ENCODE results near the gene HOXD9.

The HOXD9 gene

DNA sequence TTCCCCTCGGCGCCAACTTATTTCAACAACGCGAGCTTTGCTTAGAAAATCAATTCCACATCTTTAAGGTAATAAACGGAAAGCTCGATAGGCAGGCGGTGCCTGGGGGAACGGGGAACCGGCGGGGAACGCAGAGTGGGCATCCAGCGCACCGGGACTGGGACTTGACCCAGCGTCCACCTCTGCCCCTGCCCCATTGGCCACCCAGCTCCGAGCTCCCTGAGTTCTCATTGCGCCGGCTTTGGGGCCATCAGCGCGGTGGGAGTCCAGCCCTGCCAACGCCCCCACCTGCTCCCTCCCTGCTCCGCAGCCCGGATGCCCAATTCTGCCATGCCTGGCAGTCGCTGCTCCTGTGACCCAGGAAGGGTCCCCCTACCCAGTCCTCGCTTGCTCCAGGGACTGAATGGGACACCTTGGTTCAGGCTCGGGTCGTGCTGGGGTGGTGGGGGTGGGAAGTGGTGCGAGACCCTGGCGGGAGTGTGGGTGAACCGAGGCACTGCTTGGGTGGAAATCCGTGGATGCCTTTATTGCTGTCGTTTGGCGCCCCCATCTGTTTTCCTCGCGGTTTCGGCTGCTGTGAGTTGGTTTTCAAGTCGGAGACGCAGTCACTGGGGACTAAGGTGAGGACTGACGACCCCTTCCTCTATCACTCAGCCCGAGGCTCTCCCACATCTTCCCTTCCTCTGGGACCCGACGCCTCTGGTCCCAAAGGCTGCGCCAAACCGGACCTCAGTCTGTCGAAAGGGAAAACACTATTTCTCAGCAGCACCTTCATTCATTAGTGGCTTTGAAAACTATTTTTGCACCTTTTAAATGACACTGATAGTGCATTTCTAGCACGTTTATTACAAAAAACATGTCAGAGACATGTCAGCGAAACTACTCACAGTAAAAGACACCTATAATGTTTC lies 36.4 kb upstream of the HOXD9 start:
- no peak for DNase-seq

DNA sequence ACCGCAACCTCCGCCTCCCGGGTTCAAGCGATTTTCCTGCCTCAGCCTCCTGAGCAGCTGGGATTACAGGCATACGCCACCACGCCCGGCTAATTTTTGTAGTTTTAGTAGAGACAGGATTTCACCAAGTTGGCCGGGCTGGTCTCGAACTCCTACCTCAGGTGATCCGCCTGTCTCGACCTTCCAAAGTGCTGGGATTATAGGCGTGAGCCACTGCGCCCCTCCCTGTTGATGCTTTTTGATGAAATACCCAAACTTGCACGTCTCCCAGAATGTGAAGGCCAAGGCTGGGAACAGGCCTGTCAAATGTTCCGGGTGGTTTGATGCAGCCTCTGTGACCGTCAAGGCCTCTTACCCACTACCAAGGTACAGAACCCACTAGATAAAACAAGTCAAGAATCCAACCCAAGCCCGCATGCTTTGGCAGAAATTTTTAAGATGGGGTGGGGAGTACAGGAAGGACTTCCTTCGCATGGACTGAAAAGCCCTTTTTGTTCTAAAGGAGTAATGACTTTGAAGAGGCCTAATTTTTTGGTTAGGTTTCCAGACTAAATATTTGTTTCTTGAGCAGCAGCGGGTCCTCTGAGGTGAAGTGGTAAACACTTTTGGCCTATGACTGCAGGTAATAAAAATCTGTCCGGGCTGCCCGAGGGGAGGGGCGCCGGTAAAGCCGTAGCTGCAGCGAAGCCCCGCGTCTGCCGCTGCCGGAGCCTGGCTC lies 35.0 kb upstream of the HOXD9 start:
- no peak for DNase-seq

DNA sequence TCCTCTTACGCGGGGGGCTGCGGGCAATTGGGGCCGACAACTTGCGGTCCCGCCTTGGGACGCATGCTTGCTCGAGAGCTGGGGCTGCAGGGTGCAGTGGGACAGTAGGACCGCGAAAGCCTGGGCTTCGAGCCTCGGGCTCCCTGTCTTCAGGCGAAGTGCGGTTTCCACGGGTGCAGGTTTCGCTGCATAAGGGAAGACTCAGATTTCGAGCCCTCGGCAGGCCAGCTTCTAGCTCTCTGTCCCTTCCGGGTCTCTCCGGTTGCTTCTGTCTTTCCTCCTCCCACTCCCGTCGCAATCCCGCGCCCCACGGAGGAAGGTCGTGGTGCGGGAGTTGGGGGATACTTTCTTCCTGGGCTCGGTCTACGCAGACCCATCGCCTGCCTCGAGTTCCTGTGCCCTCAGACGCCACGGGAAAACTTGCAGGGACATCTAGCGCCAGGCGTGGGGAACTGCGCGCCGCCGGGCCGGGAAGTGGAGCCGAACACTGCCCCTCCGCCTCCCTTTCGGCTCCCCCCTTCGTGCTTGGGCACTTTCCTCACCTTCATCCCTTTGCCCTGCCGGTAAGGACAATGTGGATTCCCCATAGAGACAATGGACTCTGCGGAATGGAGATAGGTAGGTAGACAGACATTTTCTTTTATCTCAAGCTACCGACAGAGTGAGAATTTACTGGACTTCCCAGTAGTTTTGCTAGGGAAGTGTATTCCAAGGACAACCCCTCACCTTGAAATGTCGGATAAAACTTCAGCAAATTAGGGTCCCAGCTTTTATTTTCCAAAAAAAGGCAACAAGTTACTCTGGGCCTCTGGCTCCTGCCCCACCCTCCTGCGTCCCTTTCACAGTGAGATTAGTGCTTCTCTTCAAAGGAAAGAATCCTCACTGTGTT lies 34.2 kb upstream of the HOXD9 start:
- DNase-seq = no peak

DNA sequence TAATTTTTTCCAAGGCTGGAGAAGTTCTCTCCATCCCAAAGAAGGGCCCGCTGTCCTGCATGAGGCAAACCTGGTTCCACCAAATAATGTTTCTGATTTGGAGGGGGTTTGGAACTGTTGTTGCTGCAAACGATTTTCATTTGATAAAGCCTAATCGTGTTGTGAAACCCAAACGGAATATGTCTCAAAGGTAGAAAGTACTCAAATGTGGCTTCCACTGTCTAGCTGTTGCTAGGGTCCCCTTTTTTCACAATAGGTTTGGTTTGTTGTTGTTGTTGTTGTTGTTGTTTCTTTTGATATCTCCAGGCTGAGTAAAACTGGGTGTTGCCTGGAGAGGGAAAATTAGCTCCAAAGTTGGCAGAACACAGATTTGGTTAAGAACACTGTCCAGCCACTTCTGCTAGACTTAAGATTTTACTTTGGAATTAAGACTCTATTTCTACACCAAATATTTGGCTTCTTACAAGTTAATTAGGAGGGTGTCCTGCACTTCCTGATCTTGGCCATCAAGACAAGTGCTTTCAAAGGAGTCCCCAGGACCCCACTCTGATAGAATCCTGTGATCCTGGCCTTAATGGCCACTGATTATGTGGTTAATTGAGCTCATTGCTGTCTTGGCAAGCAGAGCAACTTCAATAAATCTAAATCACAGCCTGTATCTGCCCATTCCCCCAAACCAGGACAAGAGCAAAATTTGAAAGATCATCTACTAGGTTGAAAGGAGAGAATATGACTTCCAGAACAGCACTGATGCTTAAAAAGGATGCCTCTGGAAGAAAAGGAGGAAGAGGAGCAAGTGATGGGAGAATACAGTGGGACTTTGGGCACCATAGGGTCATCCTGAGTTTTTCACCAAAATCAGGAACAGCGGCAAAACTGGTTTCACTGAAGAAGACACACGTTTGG lies 33.3 kb upstream of the HOXD9 start:
- DNase-seq = no peak

GRCh38 chr2:176089843-176090395 lies 32.6 kb upstream of the HOXD9 start:
- DNase-seq = no peak

DNA sequence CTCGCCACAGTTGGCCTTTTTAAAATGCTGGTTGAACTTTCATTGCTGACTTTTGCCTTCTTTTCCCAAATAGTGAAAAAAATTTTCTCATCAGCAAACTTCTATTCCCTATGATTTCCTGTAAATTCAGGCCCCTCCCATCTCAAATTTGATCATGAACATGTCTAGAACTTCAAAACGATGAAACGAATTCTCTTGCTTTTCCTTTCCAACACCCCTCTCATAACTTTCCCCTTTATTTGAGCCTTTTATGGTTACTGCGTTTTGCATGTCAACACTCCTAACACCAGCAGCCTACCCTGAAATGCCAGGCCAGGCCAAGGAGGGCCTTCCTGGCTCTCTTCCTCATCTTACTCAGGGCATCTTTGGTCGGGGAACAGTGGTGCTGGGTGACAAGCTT lies 31.7 kb upstream of the HOXD9 start:
- no peak for DNase-seq

DNA sequence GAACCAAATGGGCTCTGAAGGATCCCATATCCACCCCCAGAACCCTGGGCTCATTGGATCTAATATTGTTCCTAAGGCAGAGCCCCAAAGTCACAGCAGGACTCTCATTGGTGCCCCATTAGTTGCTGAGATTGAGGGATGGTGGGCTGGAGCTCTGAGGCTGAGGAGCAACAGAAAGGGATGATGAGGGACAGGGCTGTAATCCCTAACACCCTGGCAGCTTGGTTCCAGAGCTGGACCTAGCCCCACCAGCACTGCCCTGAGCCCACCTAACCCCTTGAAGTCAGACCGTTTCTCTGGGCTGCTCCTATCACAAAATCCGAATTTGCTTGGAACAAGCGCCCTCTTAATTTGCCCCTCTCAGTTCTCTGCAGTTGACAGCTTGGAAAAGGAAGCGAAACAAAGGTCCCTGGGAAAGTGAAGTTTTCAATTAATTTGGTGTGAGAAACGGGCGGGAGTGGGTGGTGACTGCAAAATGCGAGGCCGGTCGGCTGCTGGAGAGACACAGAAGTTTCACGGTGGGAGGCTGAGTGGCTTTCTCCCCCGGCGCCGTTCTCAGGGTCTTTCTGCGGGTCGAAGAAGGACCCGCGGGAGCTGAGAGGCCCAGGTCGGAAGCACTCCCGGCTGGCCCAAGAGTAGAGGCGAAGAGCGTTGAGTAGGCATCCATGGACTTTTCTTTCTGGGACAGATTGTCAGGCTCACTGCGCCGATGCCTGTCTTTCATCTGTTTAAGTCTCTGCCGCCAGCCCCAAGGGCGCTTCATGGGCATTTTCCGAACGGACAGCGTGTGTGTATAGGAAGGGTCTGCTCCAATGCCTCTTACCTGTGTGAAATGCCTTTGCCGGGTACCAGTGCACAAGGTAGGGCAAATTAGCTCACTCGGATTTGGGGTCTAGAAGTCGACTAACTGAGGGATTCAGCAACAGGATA lies 30.9 kb upstream of the HOXD9 start:
- no peak for DNase-seq

DNA sequence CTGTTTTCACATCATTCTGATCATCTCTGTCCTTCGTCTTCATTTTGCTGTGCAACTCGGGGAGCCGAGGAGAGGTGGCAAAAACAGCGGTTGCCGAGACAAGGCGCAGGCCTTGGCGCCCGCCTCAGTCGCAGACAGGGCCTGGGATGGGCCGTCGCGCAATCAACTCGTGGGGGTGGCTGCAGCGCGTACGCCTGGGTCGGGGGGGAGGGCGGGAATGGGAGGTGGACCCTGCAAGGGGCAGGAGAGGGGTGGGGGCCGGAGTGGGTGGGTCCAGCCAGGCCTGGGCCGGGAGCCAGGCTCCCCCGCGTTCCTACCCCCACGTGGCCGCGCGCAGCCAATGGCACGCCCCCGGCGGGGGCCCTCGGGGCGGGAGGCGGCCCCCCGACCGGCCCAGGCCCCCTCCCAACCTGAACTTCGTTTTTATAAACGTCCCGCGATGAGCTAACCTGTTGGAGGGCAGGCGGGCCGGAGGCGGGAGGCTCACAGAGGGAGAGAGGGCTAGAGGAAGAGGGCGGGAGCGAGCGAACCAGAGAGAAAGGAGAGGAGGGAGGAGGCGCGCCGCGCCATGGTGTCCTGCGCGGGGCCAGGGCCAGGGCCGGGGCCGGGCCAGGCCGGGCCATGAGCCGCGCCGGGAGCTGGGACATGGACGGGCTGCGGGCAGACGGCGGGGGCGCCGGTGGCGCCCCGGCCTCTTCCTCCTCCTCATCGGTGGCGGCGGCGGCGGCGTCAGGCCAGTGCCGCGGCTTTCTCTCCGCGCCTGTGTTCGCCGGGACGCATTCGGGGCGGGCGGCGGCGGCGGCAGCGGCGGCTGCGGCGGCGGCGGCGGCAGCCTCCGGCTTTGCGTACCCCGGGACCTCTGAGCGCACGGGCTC lies 30.0 kb upstream of the HOXD9 start, which contains the start of gene HOXD13:
TSS of gene HOXD13 (plus strand) at position 452 of the 875 bp plus-strand sequence. CDS start at position 622, 170 bp downstream.
- no peak for DNase-seq

DNA sequence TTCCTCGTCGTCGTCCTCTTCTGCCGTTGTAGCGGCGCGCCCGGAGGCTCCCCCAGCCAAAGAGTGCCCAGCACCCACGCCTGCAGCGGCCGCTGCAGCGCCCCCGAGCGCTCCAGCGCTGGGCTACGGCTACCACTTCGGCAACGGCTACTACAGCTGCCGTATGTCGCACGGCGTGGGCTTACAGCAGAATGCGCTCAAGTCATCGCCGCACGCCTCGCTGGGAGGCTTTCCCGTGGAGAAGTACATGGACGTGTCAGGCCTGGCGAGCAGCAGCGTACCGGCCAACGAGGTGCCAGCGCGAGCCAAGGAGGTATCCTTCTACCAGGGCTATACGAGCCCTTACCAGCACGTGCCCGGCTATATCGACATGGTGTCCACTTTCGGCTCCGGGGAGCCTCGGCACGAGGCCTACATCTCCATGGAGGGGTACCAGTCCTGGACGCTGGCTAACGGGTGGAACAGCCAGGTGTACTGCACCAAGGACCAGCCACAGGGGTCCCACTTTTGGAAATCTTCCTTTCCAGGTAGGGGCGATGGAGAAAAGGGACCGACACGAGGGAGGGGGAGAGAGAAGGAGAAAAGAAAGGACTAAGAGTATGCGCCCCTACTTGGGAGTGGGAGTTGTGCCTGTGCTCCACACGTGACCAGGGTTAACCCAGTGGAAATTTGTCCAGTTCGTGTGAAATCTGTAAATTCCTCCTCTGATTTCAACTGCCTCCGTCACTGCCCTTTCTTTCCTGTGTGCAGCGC lies 29.2 kb upstream of the HOXD9 start:
- DNase-seq = no peak

- DNase-seq = no peak
These were observed 28.6 kb upstream of the HOXD9 start for GRCh38 chr2:176093898-176094249.

DNA sequence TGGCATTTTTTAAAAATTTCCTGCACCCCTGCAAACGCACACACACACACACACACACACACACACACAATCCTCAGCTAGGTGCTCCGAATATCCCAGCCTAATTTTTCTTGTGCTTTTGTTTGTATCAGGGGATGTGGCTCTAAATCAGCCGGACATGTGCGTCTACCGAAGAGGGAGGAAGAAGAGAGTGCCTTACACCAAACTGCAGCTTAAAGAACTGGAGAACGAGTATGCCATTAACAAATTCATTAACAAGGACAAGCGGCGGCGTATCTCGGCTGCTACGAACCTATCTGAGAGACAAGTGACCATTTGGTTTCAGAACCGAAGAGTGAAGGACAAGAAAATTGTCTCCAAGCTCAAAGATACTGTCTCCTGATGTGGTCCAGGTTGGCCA lies 28.2 kb upstream of the HOXD9 start:
- DNase-seq = no peak

GRCh38 chr2:176095421-176095820 lies 27.1 kb upstream of the HOXD9 start:
- DNase-seq = no peak

DNA sequence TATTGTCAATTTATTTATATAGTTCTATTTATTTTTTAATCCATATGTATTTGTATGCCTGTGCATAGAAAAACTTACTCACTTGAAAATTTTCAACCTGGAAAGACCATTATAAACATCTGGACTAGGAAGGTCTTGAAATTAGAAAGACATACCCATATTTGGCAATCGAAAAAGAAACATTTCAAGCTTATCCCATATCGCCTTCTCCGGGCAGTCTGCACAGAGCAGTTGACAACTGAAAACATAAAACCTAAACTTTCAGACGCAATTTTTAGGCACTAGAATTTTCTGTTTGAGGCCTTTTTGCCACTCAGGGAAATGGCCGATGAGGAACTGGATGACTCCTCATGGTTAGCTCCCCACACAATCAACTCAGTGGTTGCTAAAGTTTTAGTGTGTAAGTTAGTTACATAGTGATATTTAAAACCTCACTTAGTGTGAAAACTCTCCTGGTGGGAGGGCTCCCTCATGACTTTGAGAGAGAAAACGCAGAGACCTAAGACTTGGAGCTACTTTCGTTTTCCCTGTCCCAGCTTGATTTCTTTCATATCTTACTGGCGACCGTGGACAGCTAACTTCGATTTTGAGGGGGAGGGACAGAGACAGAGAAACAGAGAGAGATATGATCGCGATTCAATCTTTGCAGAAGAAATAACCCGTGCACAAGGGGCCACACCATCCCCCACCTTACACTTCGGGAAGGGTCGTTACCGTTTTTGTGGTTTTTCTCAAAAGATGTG lies 26.1 kb upstream of the HOXD9 start:
- no peak for DNase-seq

- peak; percentile 65 for DNase-seq
These were observed 25.3 kb upstream of the HOXD9 start for GRCh38 chr2:176096986-176097819.

DNA sequence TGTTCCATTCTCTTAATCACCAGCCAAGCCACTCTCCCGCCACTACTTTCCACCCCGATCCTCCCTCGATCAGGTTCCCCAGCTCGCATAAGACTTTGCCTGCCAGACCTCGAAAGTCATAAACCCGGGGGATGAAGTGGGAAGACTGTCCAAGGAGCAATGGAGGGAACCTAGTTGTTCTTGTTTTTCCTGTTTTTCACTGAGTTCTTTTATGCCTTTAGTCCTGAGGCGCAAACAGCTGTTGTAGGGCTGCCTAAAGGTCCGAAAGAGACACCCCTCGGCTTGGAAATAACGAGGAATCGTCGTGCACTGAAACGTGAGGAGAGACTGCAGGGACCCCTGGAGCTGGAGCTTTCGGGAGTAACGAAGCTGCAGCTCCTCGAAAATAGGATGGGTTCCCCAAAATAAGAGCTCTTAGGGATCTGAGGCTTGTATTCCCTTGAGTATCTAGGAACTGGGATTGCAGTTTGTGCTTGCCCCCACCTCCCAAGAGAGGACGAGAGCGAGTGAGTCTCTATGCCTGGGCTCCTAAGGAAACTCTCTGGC lies 24.6 kb upstream of the HOXD9 start:
- no peak for DNase-seq

GRCh38 chr2:176098366-176099158 lies 24.0 kb upstream of the HOXD9 start:
- DNase-seq = no peak
